ENCODE results near the gene DNAJC18.

The DNAJC18 gene

GRCh38 chr5:139426203-139426885, 13.0 kb downstream of the DNAJC18 start:
- Histone ChIP-seq H3K27ac (ENCODE audit: extremely low read depth, low read depth, low read length) (no peak overlapping the region), H3K4me1 (ENCODE audit: control insufficient read depth, insufficient read depth, low read length) (no peaks in the 10 kb centered on the region), H3K36me3 (ENCODE audit: control insufficient read depth in 2 of 2, insufficient read depth in 1 of 2, low read length in 2 of 2) (peaks cover 56 to 61% of the 10 kb centered on the region in 2 experiments), H3K9me3 (ENCODE audit: control insufficient read depth, insufficient read depth, low read depth, low read length) (no peaks in the 10 kb centered on the region), H3K4me3 (ENCODE audit: low read depth, low read length) (no peak overlapping the region)
- ChIA-PET POLR2A (interaction anchor here (0.8 kb wide), 1 partner anchor 13 kb away, joined by 6 read pairs; the partner anchor contains the start of gene DNAJC18), CTCF (interaction anchor here (0.8 to 9.2 kb wide), 2 partner anchors 88 to 121 kb away, joined by 3 to 246 read pairs; no protein-coding TSS in a partner anchor)
- no peak for TF ChIP-seq KLF1 (tag by site-specific recombination; IDR thresholded peaks at IDR 0.05)
- TF ChIP-seq ZNF362 (tag by site-specific recombination; IDR thresholded peaks at IDR 0.05), result no peak
- no peak for TF ChIP-seq GLI4 (tag by site-specific recombination; IDR thresholded peaks at IDR 0.05)
- TF ChIP-seq ZNF324 (tag by site-specific recombination; IDR thresholded peaks at IDR 0.05), result no peak
- no peak for TF ChIP-seq ZFP69B (tag by site-specific recombination; IDR thresholded peaks at IDR 0.05)
- TF ChIP-seq ZNF18 (tag by site-specific recombination; IDR thresholded peaks at IDR 0.05), result no peak
- TF ChIP-seq GLIS2 (tag by site-specific recombination; IDR thresholded peaks at IDR 0.05), result no peak
- TF ChIP-seq SCRT1 (tag by site-specific recombination; IDR thresholded peaks at IDR 0.05; ENCODE audit: borderline replicate concordance), result no peak
- no peak for TF ChIP-seq MEIS1 (CRISPR knock-in tag; IDR thresholded peaks at IDR 0.05; ENCODE audit: borderline replicate concordance)
- no peak for TF ChIP-seq ZBTB49 (tag by site-specific recombination; IDR thresholded peaks at IDR 0.05; ENCODE audit: low read depth)
- no peak for TF ChIP-seq ZFP41 (tag by site-specific recombination; IDR thresholded peaks at IDR 0.05; ENCODE audit: borderline replicate concordance)
- no peak for TF ChIP-seq SP2 (tag by site-specific recombination; IDR thresholded peaks at IDR 0.05)
- TF ChIP-seq ZNF621 (tag by site-specific recombination; IDR thresholded peaks at IDR 0.05), result no peak
- TF ChIP-seq ZNF148 (tag by site-specific recombination; IDR thresholded peaks at IDR 0.05; ENCODE audit: borderline replicate concordance), result no peak
- TF ChIP-seq ZNF449 (tag by site-specific recombination; IDR thresholded peaks at IDR 0.05), result no peak
- no peak for TF ChIP-seq ELK4 (IDR thresholded peaks at IDR 0.05; ENCODE audit: borderline replicate concordance, low read depth, low read length)
- TF ChIP-seq BCL11B (tag by site-specific recombination; IDR thresholded peaks at IDR 0.05; ENCODE audit: low read depth), result no peak
- no peak for TF ChIP-seq ZNF514 (tag by site-specific recombination; IDR thresholded peaks at IDR 0.05)
- TF ChIP-seq ZNF704 (tag by site-specific recombination; IDR thresholded peaks at IDR 0.05), result no peak
- no peak for TF ChIP-seq SP3 (tag by site-specific recombination; IDR thresholded peaks at IDR 0.05)

Data from HEK293 (cell line).